Measurements from ENCODE around the gene C22orf31.
"Not testable (repeated sequence)": the region's sequence is repeated elsewhere in the genome, so short reads cannot be mapped to it uniquely, and the experiment has no call there.

The C22orf31 gene

DNA sequence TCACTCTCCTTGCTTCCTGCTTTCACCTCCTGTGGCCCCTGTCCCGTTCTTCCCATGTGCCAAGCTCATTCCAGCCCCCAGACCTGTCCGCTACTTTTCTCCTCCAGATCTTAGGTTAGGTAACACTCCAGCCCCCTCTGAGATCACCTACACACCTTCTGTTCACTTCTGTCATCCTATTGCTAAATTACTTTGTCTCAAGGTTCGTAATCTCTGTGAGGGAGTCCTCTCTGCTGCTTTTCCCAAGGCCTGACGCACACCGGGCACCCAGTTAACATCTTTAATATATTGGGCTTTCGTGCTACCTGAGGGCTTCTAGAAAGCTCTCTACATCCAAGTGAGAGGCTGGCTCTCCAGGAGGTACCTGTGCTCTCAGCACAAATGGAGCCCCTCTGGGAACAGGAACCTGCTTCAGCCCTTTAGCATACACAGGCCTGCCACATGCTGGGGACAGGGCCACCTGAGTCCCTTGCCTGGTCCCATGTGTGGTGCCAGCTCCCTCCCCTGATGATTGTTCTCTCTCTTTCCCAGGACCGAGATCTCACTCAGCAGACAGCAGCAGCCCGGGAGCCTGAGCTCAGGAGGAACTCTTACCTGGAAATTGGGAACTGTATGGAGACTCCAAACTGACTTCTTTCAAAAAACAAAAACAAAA lies 8.5 kb downstream of the C22orf31 start:
- no peak for DNase-seq

DNA sequence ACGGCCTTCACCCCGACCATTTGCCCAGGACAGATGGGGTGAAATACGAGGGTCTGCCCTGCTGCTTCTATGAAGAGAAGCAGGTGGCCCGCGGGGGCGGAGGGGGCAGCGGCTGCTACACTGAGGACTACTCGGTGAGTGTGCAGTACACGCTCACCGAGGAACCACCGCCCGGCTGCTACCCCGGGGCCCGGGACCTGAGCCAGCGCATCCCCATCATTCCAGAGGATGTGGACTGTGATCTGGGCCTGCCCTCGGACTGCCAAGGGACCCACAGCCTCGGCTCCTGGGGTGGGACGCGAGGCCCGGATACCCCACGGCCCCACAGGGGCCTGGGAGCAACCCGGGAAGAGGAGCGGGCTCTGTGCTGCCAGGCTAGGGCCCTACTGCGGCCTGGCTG lies 11.2 kb downstream of the C22orf31 start:
- no peak for DNase-seq

DNA sequence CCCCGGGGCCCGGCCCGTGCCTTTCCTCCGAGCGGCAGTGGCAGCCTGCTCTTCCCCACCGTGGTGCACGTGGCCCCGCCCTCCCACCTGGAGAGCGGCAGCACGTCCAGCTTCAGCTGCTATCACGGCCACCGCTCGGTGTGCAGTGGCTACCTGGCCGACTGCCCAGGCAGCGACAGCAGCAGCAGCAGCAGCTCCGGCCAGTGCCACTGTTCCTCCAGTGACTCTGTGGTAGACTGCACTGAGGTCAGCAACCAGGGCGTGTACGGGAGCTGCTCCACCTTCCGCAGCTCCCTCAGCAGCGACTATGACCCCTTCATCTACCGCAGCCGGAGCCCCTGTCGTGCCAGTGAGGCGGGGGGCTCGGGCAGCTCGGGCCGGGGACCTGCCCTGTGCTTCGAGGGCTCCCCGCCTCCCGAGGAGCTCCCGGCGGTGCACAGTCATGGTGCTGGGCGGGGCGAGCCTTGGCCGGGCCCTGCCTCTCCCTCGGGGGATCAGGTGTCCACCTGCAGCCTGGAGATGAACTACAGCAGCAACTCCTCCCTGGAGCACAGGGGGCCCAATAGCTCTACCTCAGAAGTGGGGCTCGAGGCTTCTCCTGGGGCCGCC lies 11.9 kb downstream of the C22orf31 start:
- DNase-seq, result no peak

DNA sequence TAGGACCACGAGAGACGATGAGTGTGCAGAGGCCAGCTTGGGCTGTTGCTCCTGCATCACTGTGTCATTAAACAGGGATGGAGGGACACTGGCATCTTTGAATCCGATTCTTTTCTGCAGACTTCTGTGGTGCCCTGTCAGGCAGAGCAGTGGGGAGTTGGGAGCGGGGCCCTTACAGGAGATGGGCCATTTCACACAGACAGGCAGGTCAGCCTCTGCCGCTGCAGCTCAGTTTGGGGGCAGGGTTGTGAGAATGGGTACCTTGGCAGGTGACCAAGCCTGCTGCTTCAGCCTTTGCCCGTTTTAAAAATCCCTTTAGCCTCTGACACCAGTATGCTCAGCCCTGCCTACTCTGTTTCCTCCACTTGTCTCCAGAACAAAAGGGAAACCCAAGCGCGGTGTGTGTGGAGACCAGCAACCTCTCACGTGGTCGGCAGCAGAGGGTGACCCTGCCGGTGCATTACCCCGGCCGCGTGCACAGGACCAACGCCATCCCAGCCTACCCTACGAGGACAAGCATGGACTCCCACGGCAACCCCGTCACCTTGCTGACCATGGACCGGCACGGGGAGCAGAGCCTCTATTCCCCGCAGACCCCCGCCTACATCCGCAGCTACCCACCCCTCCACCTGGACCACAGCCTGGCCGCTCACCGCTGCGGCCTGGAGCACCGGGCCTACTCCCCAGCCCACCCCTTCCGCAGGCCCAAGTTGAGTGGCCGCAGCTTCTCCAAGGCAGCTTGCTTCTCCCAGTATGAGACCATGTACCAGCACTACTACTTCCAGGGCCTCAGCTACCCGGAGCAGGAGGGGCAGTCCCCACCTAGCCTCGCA lies 12.6 kb downstream of the C22orf31 start:
- no peak for DNase-seq

DNA sequence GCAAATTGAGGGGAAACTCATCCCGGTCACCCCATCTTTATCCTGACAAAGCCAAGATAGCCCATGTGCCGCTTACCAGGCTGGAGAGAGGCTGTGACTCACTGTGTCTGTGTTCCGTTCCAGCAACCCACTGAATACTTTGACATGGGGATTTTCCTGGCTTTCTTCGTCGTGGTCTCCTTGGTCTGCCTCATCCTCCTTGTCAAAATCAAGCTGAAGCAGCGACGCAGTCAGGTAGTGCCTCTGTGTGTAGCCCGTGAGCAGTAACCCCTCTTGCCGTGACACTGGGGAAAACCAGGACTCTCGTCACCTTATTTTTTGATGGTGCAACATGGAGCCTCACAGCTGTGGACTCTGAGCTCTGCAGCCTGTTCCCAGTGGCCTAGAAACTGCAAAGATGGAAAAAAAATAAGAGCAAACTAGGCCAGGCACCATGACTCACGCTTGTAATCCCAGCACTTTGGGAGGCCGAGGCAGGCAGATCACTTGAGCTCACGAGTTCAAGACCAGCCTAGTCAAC lies 16.9 kb downstream of the C22orf31 start:
- DNase-seq, result no peak

DNA sequence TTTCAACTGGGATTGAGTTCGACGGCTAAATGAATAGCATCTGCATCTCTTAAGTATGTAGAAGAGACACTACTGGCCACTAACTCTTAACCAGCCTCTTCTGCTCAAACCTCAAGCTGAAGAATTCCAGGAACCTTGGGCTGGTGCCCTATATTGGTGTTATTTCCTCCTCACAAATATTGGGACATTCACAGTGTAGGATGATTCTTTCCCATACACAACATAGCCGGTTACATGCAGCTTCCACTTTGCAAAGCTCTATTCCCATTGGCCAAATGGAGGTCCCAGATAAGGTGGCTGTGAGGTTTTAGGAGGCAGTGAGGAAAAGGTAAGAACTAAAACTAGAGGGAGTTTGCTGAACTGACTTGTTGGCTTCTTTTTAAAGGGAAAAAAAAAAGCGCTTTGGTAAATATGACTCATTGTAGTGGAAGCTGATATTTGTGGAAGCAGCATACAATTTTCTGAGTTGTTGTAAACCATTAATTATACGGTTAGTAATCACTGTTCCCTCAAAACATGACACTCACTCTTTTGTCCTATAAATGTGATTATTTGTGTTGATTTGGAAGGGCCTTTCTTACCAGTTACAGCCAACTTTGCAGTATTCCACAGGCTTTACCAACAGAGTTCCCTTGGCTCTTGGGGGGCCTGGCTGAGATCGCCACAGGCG lies 17.6 kb downstream of the C22orf31 start:
- no peak for DNase-seq

DNA sequence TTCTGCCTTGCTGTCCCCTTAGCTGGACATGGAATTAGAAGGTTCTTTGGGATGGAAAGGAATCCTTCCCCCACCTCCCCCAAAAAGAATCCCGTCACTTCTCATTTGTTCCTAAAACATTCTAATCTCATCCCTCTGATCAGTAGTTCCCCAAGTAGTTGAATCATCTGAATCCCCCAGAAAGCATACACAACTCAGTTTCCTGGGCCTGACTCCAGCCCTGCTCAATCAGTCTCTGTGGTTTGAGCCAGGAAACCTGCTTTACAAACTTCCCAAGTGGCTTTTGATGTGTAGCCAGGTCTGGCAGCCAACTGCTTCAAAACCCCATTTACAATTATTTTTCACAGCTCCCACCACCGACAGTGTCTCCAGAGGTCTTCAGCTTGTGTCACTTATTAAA lies 20.2 kb downstream of the C22orf31 start:
- no peak for DNase-seq

DNA sequence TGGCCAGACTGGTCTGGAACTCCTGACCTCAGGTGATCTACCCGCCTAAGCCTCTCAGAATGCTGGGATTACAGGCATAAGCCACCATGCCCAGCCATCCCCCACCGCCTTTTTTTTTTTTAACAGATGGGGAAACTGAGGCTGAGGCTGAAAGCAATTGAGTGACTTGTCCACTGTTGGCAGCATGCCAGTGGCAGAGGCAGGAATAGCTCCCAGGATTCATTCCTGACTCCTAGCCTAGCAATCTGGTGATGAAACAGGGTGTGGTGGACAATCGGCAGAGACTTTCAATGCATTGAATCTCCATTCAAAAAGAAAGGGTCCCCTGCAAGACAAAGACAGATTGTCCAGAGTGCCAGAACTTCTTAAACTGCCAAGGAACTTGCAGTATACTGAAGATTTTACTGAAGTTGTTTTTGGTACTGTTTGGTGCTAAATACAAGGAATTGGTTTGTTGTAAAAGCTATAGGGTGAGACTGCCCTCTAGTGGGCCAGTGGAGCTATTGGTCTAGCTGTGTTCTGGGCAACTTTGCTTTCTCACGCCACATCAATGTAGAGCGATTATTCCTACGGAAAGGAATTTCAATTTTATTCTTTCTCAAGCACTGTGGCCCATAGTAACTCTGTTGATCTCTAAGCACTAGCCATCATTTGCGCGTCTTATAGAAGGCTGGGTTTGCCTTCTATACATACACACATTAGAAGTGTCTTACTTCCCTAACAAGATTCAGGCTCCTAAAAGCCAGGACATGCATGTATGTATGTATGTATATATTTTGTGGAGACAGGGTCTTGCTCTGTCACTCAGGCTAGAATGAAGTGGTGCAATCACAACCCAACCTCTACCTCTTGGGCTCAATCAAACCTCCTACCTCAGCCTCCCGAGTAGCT lies 21.0 kb downstream of the C22orf31 start:
- peak; percentile 43 to 47 for DNase-seq

DNA sequence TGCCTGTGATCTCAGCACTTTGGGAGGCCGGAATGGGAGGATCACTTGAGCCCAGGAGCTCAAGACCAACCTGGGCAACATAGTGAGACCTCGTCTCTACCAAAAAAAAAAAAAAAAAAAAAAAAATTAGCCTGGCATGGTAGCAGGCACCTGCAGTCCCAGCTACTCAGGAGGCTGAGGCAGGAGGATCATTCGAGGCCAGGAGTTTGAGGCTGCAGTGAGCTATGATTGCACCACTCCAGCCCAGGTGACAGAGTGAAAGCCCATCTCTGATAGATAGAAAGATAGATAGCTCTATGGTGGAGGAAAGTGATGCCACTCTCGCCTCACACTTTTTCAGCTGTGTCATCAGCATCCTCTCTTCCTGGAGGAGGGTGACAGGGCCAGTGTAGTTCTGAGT lies 21.9 kb downstream of the C22orf31 start:
- DNase-seq, result not testable (repeated sequence)

DNA sequence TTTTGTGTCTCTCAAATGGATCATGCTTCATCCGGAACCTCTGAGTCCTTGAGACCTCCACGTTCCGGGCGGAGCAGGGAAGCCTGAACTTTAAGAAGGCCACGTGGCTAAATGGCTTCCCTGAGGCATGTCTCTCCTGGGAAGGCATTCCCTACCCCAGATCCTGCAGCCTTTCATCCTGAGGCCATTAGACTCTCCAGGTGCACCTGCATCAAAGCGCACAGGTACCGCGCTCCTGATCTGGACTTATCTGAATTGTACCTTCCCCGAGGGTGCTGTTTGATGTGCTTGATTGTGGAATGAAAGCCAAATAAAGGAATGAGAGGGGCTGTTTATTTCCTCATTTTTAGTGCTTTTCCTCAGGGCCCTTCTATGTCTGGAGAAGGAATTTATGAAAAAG lies 22.5 kb downstream of the C22orf31 start:
- no peak for DNase-seq

DNA sequence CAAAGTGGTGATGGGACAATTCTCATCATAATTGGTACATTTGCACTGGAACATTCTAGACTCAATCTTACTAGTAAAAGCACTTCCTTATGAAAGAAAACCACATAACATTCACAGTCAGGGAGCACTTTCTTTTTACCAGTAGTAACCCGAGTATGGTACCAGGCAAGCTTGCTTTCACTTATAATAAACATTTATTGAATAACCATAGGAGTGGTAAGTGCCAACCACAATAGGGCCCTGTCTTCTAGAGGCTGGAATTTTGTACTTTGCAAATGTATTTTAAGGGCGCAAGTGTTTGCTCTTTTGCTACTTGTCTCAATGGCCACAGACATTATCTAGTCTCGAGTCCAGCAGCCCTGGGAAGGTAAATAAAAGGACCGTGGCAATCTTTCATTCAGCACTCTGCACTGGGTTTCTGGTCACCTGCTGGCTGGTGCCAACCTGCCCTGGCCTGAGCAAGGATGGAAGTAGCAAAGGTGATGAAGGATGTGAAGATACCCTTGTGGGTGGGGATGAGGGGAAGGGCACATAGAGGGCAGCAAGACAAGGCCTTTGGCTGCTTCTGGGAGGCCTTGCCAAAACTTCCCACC lies 24.2 kb downstream of the C22orf31 start:
- no peak for DNase-seq

DNA sequence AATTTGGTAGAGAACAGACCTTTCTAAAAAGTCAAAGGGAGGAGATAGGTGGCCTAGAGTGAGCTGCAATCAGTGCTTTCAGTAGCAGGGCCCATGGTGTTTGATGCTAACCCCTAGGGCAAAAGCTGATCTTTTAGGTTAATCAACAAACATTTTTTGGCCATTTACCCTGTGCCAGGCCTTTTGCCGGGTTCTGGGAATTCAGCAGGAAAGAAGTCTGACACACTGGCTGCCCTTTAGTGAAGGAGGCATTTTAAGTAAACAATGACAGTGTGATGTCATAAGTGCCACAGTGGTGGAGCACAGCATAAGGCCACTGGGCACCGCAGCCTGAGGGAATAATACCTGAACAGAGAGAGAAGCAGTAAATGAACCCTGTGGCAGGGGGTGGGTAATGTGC lies 29.0 kb downstream of the C22orf31 start:
- DNase-seq, result no peak

DNA sequence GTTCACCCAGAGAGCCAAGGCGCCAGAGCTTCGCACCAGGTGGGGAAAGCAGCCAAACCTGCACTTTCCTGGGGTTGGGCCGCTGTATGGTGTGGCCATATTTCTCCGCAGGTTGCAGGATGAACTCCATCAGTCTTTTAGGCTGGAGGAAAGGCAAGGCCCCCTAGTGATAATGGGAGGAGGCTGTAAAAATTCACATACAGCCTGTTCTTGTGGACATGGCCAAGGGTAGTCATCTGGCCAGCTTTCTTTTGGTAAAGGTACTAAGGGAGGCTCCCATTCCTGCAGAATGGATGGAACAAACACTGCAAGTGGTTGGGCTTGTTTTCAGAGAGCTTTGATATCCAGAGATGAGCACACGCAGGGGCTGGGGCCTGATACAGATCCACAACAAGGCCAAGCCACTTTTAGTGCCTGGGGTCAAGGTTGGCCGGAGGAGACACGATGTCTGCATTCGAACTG lies 29.6 kb downstream of the C22orf31 start:
- no peak for DNase-seq

DNA sequence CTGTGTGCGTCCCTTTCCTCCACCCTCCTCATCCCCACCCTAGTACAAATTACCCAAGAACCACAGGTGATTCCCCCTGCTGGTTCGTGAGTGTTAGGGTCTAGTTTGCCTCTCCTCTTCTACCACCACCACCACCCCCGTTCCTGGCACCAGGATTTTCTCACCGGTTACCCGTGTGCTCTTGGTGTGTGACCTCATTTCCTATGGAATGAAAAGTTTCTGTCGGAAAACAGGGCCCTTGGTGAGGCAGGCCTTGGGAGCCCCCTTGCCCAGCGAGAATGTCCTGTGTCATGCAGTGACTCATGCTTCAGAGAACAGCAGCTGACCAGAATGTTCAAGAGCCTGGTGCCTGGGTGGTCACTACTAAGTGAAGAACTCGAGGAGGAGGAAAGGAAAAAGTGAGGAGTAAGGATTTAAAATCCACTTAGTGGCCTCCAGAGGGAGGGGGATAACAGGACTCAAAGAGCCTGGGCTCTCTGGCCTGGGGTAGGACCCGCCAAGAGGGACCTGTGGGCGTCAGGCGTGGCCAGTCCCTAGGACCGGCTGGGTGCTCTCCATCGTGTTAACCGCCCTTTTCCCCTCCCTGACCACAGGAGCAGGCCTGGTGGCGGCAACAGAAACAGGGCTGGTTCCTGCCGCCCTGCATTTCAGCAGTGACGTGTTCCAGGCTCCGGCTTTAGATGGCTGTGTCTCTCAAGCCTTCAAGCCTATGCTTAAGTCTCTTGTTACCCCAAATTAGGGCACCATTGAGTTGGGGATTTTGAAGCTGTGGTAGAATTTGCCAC lies 30.2 kb downstream of the C22orf31 start:
- no peak for DNase-seq

DNA sequence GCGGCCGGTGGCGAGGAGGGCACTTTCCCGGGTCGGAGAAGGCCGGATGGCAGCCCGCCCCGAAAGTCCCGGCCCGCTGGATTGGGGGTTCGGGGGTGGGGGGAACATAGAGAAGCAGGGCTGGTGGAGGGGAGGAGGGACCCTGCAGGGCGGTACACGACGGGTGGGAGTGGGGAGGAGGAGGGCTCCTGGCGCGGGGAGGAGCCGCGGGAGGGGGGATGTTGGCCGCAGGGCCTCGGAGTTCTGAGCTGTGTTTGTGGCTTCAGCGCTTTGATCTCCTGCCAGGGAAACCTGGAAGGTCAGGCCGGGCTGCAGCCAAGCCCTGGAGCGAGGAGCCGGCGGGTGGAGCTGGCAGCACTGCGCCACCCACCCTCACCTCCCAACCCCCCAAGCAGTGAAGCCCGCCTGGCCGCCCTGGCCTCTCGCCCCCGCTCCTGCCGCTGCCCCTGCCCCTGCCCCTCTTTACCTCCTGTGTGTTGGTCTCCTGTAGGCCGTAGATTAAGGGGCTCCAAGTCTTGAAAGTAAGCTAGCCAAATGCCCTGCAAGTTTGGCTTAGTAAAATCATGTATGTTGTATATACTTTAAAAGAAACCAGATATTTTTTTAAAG lies 30.9 kb downstream of the C22orf31 start:
- no peak for DNase-seq

DNA sequence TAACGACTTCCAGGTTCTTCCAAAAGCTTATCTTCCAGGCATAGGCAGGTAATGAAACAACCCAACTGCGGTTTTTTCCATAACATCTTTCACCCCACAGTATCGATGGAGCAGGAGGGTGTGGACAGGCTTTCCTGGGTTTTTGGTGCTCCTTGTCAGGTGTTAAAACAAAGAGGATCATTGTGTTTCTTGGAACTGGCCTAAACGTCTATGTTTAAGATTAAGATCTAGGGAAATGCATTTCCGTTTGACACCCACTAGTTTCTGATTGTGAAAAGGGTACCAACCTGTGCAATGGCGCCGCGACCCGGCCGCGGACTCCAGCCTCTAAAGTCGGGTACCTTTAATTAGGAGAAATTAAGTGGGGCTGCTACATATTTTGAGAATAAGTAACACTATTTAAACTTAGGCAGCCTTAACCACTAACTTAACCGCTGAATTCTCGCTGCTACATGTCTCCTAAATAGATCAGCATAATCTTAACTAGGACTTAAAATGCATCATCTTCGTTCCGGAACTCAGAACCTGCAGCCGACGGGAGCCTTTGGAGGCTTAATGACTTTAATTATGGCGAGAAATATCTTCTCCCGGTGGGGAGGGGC lies 31.5 kb downstream of the C22orf31 start:
- no peak for DNase-seq

DNA sequence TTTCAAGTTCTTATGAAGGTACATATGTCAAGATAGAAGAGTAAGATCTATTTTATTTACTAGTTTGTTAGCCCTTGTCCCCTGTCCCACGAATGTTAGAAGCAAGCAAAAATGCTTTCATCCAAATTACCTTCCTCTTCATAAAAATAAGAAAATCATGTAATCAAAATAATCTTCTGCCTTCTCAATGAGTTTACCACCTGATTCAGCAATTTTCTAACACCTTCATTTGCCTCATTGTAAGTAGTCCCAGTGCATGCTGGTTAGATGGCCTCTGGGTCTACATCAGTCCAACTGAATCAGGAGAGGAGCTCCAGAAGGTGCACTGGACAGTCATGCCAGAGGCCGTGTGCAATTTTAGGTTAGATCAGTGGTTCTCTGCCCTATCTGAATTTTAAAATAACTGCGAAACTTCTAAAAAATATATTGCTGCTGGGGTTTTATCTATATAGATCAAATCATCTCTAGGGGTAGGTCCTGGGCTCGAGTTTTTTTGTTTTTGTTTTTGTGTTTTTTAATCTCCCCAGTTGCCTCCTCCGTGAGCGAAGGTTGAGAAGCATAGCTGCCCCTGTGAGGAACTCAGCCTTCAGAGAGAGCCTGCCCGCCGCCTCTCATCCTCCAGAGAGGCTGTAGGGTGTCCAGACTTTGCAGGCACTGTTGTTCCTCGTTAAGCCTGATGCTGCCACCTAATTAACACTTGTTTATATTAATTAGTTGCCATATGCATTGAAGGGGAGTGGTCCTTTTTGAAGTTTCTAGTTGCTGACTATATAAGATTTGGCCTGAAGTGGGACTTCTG lies 32.2 kb downstream of the C22orf31 start:
- no peak for DNase-seq

DNA sequence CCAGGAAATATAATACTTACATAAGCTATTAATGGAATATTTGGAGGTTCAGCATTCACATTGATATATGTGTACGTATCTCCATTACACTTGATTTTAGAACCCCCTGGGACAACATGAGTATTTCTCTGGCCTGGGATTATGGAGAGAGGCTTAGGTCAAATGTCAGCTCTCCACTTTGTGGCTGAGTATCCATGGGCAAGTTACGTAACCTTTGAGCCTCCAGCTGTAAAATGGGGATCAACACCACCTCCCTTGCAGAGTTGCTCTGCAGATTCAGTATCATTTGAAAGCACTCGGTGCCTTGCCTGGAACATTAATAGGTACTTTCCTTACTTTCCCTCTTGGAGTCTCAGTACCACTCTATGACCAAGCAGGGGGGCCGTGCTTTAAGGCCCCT lies 33.2 kb downstream of the C22orf31 start:
- no peak for DNase-seq

DNA sequence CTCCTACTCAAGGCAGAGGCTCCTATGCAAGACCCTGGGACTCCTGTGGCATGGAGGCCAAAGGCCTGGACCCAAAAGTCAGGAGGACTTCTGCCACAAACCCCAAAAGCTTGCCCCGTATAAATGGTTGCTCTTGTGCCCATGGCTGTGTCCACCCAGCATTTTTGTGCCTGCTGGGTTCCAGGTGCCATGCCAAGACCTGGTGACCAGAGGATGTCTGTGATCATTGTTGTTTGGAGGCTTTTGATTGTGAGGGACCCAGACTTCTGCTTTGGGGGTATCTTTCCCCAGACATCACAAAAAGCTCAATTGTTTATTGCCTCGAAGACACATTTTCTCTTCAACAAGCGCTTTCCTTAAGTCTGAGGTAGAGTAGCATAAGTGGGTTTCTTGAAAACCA lies 35.1 kb downstream of the C22orf31 start:
- no peak for DNase-seq
